ENCODE results near the gene STIM1.

Gene STIM1

GRCh38 chr11:3942956-3943497 lies 87.6 kb downstream of the STIM1 start:
- no peak for DNase-seq (ENCODE audit: low read depth in 1 of 2, low spot score in 1 of 2)
- Histone ChIP-seq H3K27ac (replicated peaks) (0 out of 2 replicates have a peak overlapping the region, but pooled peaks have one; percentile 15), H3K27me3 (ENCODE audit: insufficient read depth, poor library complexity, severe bottlenecking) (no peaks in the 10 kb centered on the region), H3K4me3 (replicated peaks; ENCODE audit: insufficient read depth, low read length) (no peak overlapping the region)
- TF ChIP-seq GABPA (IDR thresholded peaks at IDR 0.05; ENCODE audit: low read depth): no peak
- no peak for TF ChIP-seq CTCF (IDR thresholded peaks at IDR 0.05; ENCODE audit: insufficient read depth, low read length)

DNA sequence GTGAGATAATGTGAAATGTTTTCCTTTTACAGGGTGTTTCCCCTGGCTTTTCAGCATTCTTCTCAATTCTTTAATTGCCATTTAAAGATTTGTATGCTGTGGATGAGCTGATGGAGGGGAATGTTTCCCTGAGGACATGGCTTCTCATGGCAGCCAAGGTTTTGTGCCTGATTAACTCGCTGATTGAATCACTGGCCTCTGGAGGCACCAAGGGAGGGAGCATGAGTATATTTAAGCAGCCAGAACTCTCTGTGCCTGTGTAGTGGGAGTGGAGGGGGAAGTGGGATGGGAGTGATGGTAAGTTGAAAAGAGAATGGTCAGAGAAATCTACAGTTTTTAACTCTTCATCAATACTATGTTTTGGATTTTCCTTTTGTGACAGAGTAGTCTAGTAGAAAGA lies 88.7 kb downstream of the STIM1 start:
- H3K4me3 ChIP-seq (replicated peaks; ENCODE audit: insufficient read depth, low read length): no peak overlapping the region
- H3K27me3 ChIP-seq (ENCODE audit: insufficient read depth, poor library complexity, severe bottlenecking): no peaks in the 10 kb centered on the region
- no peak for TF ChIP-seq POLR2AphosphoS5 (IDR thresholded peaks at IDR 0.05; ENCODE audit: low read depth)
- TF ChIP-seq, protein P1, sequence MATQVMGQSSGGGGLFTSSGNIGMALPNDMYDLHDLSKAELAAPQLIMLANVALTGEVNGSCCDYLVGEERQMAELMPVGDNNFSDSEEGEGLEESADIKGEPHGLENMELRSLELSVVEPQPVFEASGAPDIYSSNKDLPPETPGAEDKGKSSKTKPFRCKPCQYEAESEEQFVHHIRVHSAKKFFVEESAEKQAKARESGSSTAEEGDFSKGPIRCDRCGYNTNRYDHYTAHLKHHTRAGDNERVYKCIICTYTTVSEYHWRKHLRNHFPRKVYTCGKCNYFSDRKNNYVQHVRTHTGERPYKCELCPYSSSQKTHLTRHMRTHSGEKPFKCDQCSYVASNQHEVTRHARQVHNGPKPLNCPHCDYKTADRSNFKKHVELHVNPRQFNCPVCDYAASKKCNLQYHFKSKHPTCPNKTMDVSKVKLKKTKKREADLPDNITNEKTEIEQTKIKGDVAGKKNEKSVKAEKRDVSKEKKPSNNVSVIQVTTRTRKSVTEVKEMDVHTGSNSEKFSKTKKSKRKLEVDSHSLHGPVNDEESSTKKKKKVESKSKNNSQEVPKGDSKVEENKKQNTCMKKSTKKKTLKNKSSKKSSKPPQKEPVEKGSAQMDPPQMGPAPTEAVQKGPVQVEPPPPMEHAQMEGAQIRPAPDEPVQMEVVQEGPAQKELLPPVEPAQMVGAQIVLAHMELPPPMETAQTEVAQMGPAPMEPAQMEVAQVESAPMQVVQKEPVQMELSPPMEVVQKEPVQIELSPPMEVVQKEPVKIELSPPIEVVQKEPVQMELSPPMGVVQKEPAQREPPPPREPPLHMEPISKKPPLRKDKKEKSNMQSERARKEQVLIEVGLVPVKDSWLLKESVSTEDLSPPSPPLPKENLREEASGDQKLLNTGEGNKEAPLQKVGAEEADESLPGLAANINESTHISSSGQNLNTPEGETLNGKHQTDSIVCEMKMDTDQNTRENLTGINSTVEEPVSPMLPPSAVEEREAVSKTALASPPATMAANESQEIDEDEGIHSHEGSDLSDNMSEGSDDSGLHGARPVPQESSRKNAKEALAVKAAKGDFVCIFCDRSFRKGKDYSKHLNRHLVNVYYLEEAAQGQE (IDR thresholded peaks at IDR 0.05; ENCODE audit: insufficient replicate concordance, low read depth): no peak
- no peak for TF ChIP-seq CTCF (IDR thresholded peaks at IDR 0.05; ENCODE audit: insufficient read depth, low read length)
- TF ChIP-seq GABPA (IDR thresholded peaks at IDR 0.05; ENCODE audit: low read depth): no peak
- TF ChIP-seq SPI1 (IDR thresholded peaks at IDR 0.05; ENCODE audit: borderline replicate concordance, low read depth): no peak
- no peak for DNase-seq (ENCODE audit: low read depth in 1 of 2, low spot score in 1 of 2)
- no peak overlapping the region for H3K27ac ChIP-seq (replicated peaks)

DNA sequence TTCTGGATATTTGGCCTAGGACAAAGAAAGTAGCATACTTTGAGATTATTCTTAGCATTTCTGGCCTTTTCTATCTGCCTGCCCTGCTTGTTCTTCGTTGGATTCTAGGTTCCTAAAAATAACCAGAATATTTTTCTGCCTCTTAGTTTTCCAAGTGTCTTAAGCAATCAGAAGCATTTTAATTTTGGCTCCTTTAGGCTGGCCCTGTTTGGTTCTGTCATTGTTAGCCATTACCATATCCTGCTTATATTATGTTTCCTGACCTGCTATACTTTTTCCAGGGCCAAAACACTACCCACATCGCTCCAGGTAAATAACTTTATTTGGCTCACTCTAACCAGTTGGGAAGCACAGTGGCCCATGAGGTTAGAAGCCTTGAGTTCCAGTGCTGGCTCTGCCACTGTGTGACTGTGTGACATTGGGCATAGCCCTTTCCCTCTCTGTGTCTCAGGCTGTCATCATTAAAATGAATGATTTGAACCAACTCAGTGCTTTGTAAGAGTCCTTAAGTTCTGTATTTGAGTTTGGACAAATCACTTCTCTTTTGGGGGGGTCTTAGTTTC lies 91.1 kb downstream of the STIM1 start:
- TF ChIP-seq CTCF (IDR thresholded peaks at IDR 0.05; ENCODE audit: insufficient read depth, low read length): no peak
- TF ChIP-seq GABPA (IDR thresholded peaks at IDR 0.05; ENCODE audit: low read depth): no peak
- TF ChIP-seq SPI1 (IDR thresholded peaks at IDR 0.05; ENCODE audit: borderline replicate concordance, low read depth): no peak
- TF ChIP-seq, protein P1 (IDR thresholded peaks at IDR 0.05; ENCODE audit: insufficient replicate concordance, low read depth): no peak
- TF ChIP-seq POLR2AphosphoS5 (IDR thresholded peaks at IDR 0.05; ENCODE audit: low read depth): no peak
- no peaks in the 10 kb centered on the region for H3K27me3 ChIP-seq (ENCODE audit: insufficient read depth, poor library complexity, severe bottlenecking)
- no peak overlapping the region for H3K4me3 ChIP-seq (replicated peaks; ENCODE audit: insufficient read depth, low read length)
- DNase-seq (ENCODE audit: low read depth in 1 of 2, low spot score in 1 of 2): no peak
- no peak overlapping the region for H3K27ac ChIP-seq (replicated peaks)

- DNase-seq (ENCODE audit: low read depth in 1 of 2, low spot score in 1 of 2): no peak
- Histone ChIP-seq H3K4me3 (replicated peaks; ENCODE audit: insufficient read depth, low read length) (no peak overlapping the region), H3K27ac (replicated peaks) (no peak overlapping the region), H3K27me3 (ENCODE audit: insufficient read depth, poor library complexity, severe bottlenecking) (no peaks in the 10 kb centered on the region)
- no peak for TF ChIP-seq CTCF (IDR thresholded peaks at IDR 0.05; ENCODE audit: insufficient read depth, low read length)
- TF ChIP-seq GABPA (IDR thresholded peaks at IDR 0.05; ENCODE audit: low read depth): no peak
- TF ChIP-seq SPI1 (IDR thresholded peaks at IDR 0.05; ENCODE audit: borderline replicate concordance, low read depth): no peak
- TF ChIP-seq, protein P1 (IDR thresholded peaks at IDR 0.05; ENCODE audit: insufficient replicate concordance, low read depth): no peak
- TF ChIP-seq POLR2AphosphoS5 (IDR thresholded peaks at IDR 0.05; ENCODE audit: low read depth): no peak
Measured at GRCh38 chr11:3947061-3947460, 91.6 kb downstream of the STIM1 start.

All from HL-60 (cell line).